Neutrophil (primary cell): ENCODE data around the gene SSR4.
"Not testable (repeated sequence)": the region's sequence is repeated elsewhere in the genome, so short reads cannot be mapped to it uniquely, and the experiment has no call there.

Source experiments
- H3K27ac ChIP-seq: fragments of 200-600 bp; sonication (generic); 2 replicates; pipeline ENCODE4 v1.5.1; 2016; ENCODE audit warnings: mild to moderate bottlenecking, moderate library complexity
- H3K27me3 ChIP-seq: fragments of 200-600 bp; sonication (generic); 2 replicates; pipeline ENCODE4 v1.6.0; 2016; ENCODE audit warnings: mild to moderate bottlenecking
- H3K36me3 ChIP-seq: fragments of 200-600 bp; sonication (generic); 2 replicates; pipeline ENCODE4 v1.5.1; 2017
- H3K4me1 ChIP-seq, 2 experiments: fragments of 200-600 bp in 1 of 2; sonication (generic) in 1 of 2; 1 replicate in 1 of 2; 2 replicates in 1 of 2; pipeline versions ENCODE4 v1.5.1 to v1.6.1; 2013 to 2016; ENCODE audit warnings: low read depth in 1 of 2, low read length in 1 of 2, mild to moderate bottlenecking in 1 of 2, moderate library complexity in 1 of 2; ENCODE audit not compliant: control insufficient read depth in 1 of 2, insufficient read depth in 1 of 2
- H3K4me3 ChIP-seq, 2 experiments: fragments of 200-600 bp in 1 of 2; sonication (generic) in 1 of 2; 1 replicate in 1 of 2; 2 replicates in 1 of 2; pipeline ENCODE4 v1.5.1; 2013 to 2016; ENCODE audit warnings: low read depth in 1 of 2, low read length in 1 of 2, mild to moderate bottlenecking in 1 of 2, moderate library complexity in 1 of 2
- H3K9me3 ChIP-seq: fragments of 200-600 bp; sonication (generic); 2 replicates; pipeline ENCODE4 v1.5.1; 2016
- CTCF ChIP-seq: fragments of 200-600 bp; sonication (generic); IDR thresholded peaks from 2 replicates; pipeline ENCODE4 v1.5.1; 2016; ENCODE audit warnings: antibody characterized with exemption

SSR4 gene

DNA sequence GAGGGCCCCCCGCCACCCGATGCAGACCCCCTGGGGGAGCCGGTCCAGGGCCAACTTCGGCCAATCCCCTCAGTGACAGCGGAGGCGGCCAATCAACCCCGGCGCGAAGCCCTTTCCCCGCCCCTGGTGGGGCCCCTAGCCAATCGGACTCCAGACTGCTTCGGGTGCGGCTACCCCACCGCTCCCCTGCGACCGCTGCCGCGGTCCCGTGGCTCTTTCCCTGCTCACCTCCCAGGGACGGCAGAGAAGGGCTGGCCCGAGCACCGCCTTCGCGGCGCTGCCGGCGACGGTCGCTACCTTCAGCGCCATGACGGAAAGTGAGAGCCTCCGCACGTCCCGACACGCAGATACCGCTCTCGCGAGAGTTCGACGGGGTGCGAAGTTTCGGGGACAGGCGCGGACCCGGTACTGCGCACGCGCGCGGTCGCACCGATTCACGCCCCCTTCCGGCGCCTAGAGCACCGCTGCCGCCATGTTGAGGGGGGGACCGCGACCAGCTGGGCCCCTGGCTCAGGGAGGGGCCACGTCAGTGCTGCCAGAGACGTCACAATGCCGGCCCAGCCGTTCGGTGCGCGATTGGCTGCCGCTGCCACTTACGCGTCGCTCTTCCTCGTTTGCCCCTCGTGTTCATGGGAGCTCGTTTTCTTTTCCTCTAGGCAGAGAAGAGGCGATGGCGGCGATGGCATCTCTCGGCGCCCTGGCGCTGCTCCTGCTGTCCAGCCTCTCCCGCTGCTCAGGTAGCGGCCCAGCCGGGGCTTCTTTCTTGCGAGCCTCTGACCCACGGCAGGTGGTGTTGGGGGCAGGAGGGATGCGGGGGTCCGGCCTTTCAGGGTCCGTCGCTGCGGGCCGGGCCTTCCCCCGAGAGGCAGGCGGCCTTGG, at the start of gene SSR4, which contains the start of gene IDH3G:
SSR4 (plus strand) TSS at position 651 of the 879 bp plus-strand sequence; CDS start at position 671, 20 bp downstream.
IDH3G (minus strand) TSS at position 358 of the 879 bp plus-strand sequence; CDS start at position 309, 49 bp downstream.
- Histone ChIP-seq H3K9me3 (no peaks in the 10 kb centered on the region), H3K4me1 (peaks cover 21% of the 10 kb centered on the region in 2 experiments), H3K36me3 (peaks cover 30% of the 10 kb centered on the region), H3K4me3 (peak within 1 kb of the TSS; percentile 78 to 79), H3K27ac (peak within 1 kb of the TSS; percentile 95), H3K27me3 (no peaks in the 10 kb centered on the region)
- TF ChIP-seq CTCF: peak; percentile 7

- peaks cover 38% of the 10 kb centered on the region for H3K36me3 ChIP-seq
- not testable (repeated sequence) for H3K9me3 ChIP-seq, H3K4me3 ChIP-seq, H3K27ac ChIP-seq, H3K4me1 ChIP-seq
- H3K27me3 ChIP-seq: peaks cover 24% of the 10 kb centered on the region
Observed at GRCh38 chrX:153745067-153745433, 49.4 kb upstream of the SSR4 start.

- peaks cover 24% of the 10 kb centered on the region for H3K27me3 ChIP-seq
- TF ChIP-seq CTCF: no peak
- no peak overlapping the region for H3K27ac ChIP-seq
- no peaks in the 10 kb centered on the region for H3K4me1 ChIP-seq
- H3K36me3 ChIP-seq: peaks cover 25% of the 10 kb centered on the region
- no peak overlapping the region for H3K4me3 ChIP-seq
- H3K9me3 ChIP-seq: no peaks in the 10 kb centered on the region
Observed at GRCh38 chrX:153746359-153746758, 48.1 kb upstream of the SSR4 start.

- H3K27ac ChIP-seq, H3K4me3 ChIP-seq, H3K9me3 ChIP-seq, H3K4me1 ChIP-seq: not testable (repeated sequence)
- peaks cover 24% of the 10 kb centered on the region for H3K27me3 ChIP-seq
- peaks cover 18% of the 10 kb centered on the region for H3K36me3 ChIP-seq
Observed at GRCh38 chrX:153746991-153747390, 47.5 kb upstream of the SSR4 start.

- not testable (repeated sequence) for H3K36me3 ChIP-seq, H3K4me1 ChIP-seq, H3K9me3 ChIP-seq, H3K4me3 ChIP-seq, H3K27ac ChIP-seq
- peaks cover 22% of the 10 kb centered on the region for H3K27me3 ChIP-seq
Observed at GRCh38 chrX:153749017-153749416, 45.5 kb upstream of the SSR4 start.

GRCh38 chrX:153750127-153750774, 44.2 kb upstream of the SSR4 start:
- TF ChIP-seq CTCF: no peak
- no peak overlapping the region for H3K27ac ChIP-seq
- H3K36me3 ChIP-seq: no peaks in the 10 kb centered on the region
- no peaks in the 10 kb centered on the region for H3K4me1 ChIP-seq
- H3K27me3 ChIP-seq: peaks cover 10% of the 10 kb centered on the region
- H3K4me3 ChIP-seq: no peak overlapping the region
- no peaks in the 10 kb centered on the region for H3K9me3 ChIP-seq

DNA sequence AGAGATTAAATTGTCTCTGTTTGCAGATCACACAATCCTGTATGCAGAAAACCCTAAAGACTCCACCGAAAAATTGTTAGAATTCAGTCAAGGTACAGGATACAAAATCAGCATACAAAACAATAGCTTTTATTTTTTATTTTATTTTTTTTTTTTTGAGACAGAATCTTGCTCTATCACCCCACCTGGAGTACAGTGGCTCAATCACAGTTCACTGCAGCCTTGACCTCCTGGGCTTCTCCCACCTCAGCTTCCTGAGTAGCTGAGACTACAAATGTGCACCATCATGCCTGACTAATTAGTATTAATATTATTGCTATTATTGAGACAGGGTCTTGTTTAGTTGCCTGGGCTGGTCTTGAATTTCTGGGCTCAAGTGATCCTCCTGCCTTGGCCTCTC, 39.3 kb upstream of the SSR4 start:
- H3K4me1 ChIP-seq: no peaks in the 10 kb centered on the region
- no peak overlapping the region for H3K27ac ChIP-seq
- H3K4me3 ChIP-seq: no peak overlapping the region
- no peaks in the 10 kb centered on the region for H3K27me3 ChIP-seq
- no peaks in the 10 kb centered on the region for H3K9me3 ChIP-seq
- no peaks in the 10 kb centered on the region for H3K36me3 ChIP-seq
- TF ChIP-seq CTCF: no peak
